H9 (cell line): ENCODE data around the gene TTC13. TPM values are rescaled to one million over a fixed set of nuclear protein-coding genes. Genes with fewer than 3 reads are reported as not detected.

Experiments used
- DNase-seq: peaks from one replicate; pipeline ENCODE4 v3.0.0-alpha.2; 2017
- H2AFZ ChIP-seq: one replicate; pipeline ENCODE4 v1.6.1; 2013; ENCODE audit warnings: mild to moderate bottlenecking, low read length, control low read depth, moderate library complexity
- H2AK5ac ChIP-seq: 2 replicates; pipeline ENCODE4 v1.6.1; 2013; ENCODE audit warnings: low read length, control low read depth, mixed read lengths; ENCODE audit not compliant: insufficient read length
- H2BK120ac ChIP-seq: one replicate; pipeline ENCODE4 v1.6.1; 2013; ENCODE audit warnings: low read depth, mild to moderate bottlenecking, low read length, control low read depth, inconsistent platforms; ENCODE audit not compliant: poor library complexity, severe bottlenecking
- H2BK12ac ChIP-seq: 2 replicates; pipeline ENCODE4 v1.6.1; 2013; ENCODE audit warnings: low read length, control low read depth, mixed read lengths, low read depth; ENCODE audit not compliant: insufficient read length
- H2BK15ac ChIP-seq: 2 replicates; pipeline ENCODE4 v1.6.1; 2013; ENCODE audit warnings: low read depth, low read length, control low read depth
- H2BK20ac ChIP-seq: one replicate; pipeline ENCODE4 v1.6.1; 2013; ENCODE audit warnings: low read depth, mild to moderate bottlenecking, low read length, control low read depth, inconsistent platforms; ENCODE audit not compliant: poor library complexity, severe bottlenecking
- H2BK5ac ChIP-seq: 2 replicates; pipeline ENCODE4 v1.6.1; 2013; ENCODE audit warnings: low read length, control low read depth, mixed read lengths; ENCODE audit not compliant: insufficient read length
- H3K14ac ChIP-seq: 2 replicates; pipeline ENCODE4 v1.6.1; 2013; ENCODE audit warnings: low read length, control low read depth; ENCODE audit not compliant: insufficient read depth
- H3K18ac ChIP-seq: 2 replicates; pipeline ENCODE4 v1.6.1; 2013; ENCODE audit warnings: low read depth, mild to moderate bottlenecking, mixed read lengths, low read length, control low read depth; ENCODE audit not compliant: insufficient read length
- H3K23ac ChIP-seq: 2 replicates; pipeline ENCODE4 v1.6.1; 2013; ENCODE audit warnings: low read length, control low read depth, mixed read lengths, low read depth; ENCODE audit not compliant: insufficient read length
- H3K23me2 ChIP-seq: 2 replicates; pipeline ENCODE4 v1.6.1; 2013; ENCODE audit warnings: low read depth, mild to moderate bottlenecking, mixed read lengths, low read length, control low read depth; ENCODE audit not compliant: insufficient read length, poor library complexity, severe bottlenecking
- H3K27ac ChIP-seq: 2 replicates; pipeline ENCODE4 v1.5.1; 2013; ENCODE audit warnings: low read length, control low read depth, mixed read lengths, low read depth; ENCODE audit not compliant: insufficient read length
- H3K27me3 ChIP-seq: 2 replicates; pipeline ENCODE4 v1.6.1; 2013; ENCODE audit warnings: low read length, control low read depth, inconsistent platforms; ENCODE audit not compliant: insufficient read depth
- H3K4ac ChIP-seq: 2 replicates; pipeline ENCODE4 v1.6.1; 2013; ENCODE audit warnings: low read depth, mild to moderate bottlenecking, control low read depth, inconsistent platforms, low read length, moderate library complexity
- H3K4me1 ChIP-seq: 2 replicates; pipeline ENCODE4 v1.6.1; 2013; ENCODE audit warnings: low read length, control low read depth, inconsistent platforms; ENCODE audit not compliant: insufficient read depth
- H3K4me2 ChIP-seq: 2 replicates; pipeline ENCODE4 v1.6.1; 2013; ENCODE audit warnings: low read length, control low read depth, mixed read lengths; ENCODE audit not compliant: insufficient read length, insufficient read depth
- H3K56ac ChIP-seq: 2 replicates; pipeline ENCODE4 v1.6.1; 2013; ENCODE audit warnings: low read depth, mild to moderate bottlenecking, mixed read lengths, low read length, control low read depth; ENCODE audit not compliant: insufficient read length
- H3K79me1 ChIP-seq: 2 replicates; pipeline ENCODE4 v1.6.1; 2013; ENCODE audit warnings: low read depth, mild to moderate bottlenecking, moderate library complexity, low read length, control low read depth, inconsistent platforms; ENCODE audit not compliant: insufficient read depth, poor library complexity, severe bottlenecking
- H3K79me2 ChIP-seq: 2 replicates; pipeline ENCODE4 v1.6.1; 2013; ENCODE audit warnings: low read length, control low read depth, inconsistent platforms; ENCODE audit not compliant: insufficient read depth
- H3K9ac ChIP-seq: 2 replicates; pipeline ENCODE4 v1.6.1; 2013; ENCODE audit warnings: low read length, control low read depth, mixed read lengths; ENCODE audit not compliant: insufficient read length; ENCODE audit errors: extremely low read depth
- H3K9me3 ChIP-seq: one replicate; pipeline ENCODE4 v1.6.1; 2013; ENCODE audit warnings: low read depth, low read length, inconsistent platforms; ENCODE audit not compliant: control insufficient read depth
- H3T11ph ChIP-seq: one replicate; pipeline ENCODE4 v1.6.1; 2013; ENCODE audit warnings: mild to moderate bottlenecking, low read length, control low read depth, inconsistent platforms
- H4K20me1 ChIP-seq: one replicate; pipeline ENCODE4 v1.6.1; 2013; ENCODE audit not compliant: control insufficient read depth, insufficient read length, insufficient read depth
- H4K5ac ChIP-seq: 2 replicates; pipeline ENCODE4 v1.6.1; 2013; ENCODE audit warnings: low read depth, mild to moderate bottlenecking, mixed read lengths, low read length, control low read depth; ENCODE audit not compliant: insufficient read length
- H4K8ac ChIP-seq: replicated peaks from 2 replicates; pipeline ENCODE4 v1.6.1; 2013; ENCODE audit warnings: low read length, control low read depth, mixed read lengths, low read depth; ENCODE audit not compliant: insufficient read length
- H4K91ac ChIP-seq: 2 replicates; pipeline ENCODE4 v1.6.1; 2013; ENCODE audit warnings: low read depth, mild to moderate bottlenecking, moderate library complexity, mixed read lengths, low read length, control low read depth; ENCODE audit not compliant: insufficient read length
- H3K27ac Mint-ChIP-seq, 3 experiments: 2 replicates in 2 of 3; 3 replicates in 1 of 3; pipeline ENCODE4 v1.8.0; 2020 to 2021; ENCODE audit warnings: mixed read lengths in 3 of 3, mild to moderate bottlenecking in 1 of 3, moderate library complexity in 1 of 3
- H3K27me3 Mint-ChIP-seq: 2 replicates; pipeline ENCODE4 v1.8.0; 2021; ENCODE audit warnings: low read depth, mild to moderate bottlenecking, moderate library complexity, mixed read lengths
- H3K36me3 Mint-ChIP-seq, 3 experiments: 2 replicates in 2 of 3; 3 replicates in 1 of 3; pipeline ENCODE4 v1.8.0; 2020 to 2021; ENCODE audit warnings: low read depth in 3 of 3, mixed read lengths in 3 of 3; ENCODE audit not compliant: insufficient read depth in 1 of 3
- H3K4me1 Mint-ChIP-seq, 2 experiments: 2 replicates each; pipeline ENCODE4 v1.8.0; 2020; ENCODE audit warnings: mixed read lengths in 2 of 2
- H3K4me3 Mint-ChIP-seq, 2 experiments: 2 replicates in 1 of 2; 3 replicates in 1 of 2; pipeline ENCODE4 v1.8.0; 2020 to 2021; ENCODE audit warnings: mild to moderate bottlenecking in 2 of 2, mixed read lengths in 2 of 2, moderate library complexity in 1 of 2
- H3K9me3 Mint-ChIP-seq, 2 experiments: 2 replicates in 1 of 2; 3 replicates in 1 of 2; pipeline ENCODE4 v1.8.0; 2020; ENCODE audit warnings: mild to moderate bottlenecking in 2 of 2, mixed read lengths in 2 of 2, moderate library complexity in 1 of 2
- WGBS: extraction: QIAGEN DNeasy Blood & Tissue Kit; methylation state at CpG from one replicate; pipeline ENCODE4 v1.1.7; 2013; ENCODE audit warnings: missing lambda C conversion rate, low lambda C conversion rate, mixed read lengths; ENCODE audit not compliant: insufficient read length; ENCODE audit errors: extremely low coverage; 5-methylcytosine and 5-hydroxymethylcytosine counted together
- total RNA-seq: library from RNA; stranded (reverse); gene quantifications from 2 replicates; pipeline ENCODE4 v1.2.1, GENCODE V29; 2021
- TF ChIP-seq, protein P1 (sequence below): fragments of 200-600 bp; sonication (generic); conservative IDR thresholded peaks from 3 replicates; pipeline ENCODE4 v1.8.0; 2021; ENCODE audit warnings: antibody characterized with exemption, mild to moderate bottlenecking

Gene TTC13
- total RNA-seq, 1 experiment from 2014 or later, result 7.6 TPM

GRCh38 chr1:231026576-231026975, 47.9 kb upstream of the TTC13 start:
- no peak overlapping the region for H3K23ac ChIP-seq
- H2BK15ac ChIP-seq, result no peak overlapping the region
- H3K4me1 ChIP-seq, result peaks cover 3% of the 10 kb centered on the region; the same call in 1 of the 2 replicates
- no peak overlapping the region for H3K56ac ChIP-seq
- DNase-seq, result no peak
- no peaks in the 10 kb centered on the region for H3K79me2 ChIP-seq
- no peak overlapping the region for H2BK120ac ChIP-seq
- H4K91ac ChIP-seq, result no peak overlapping the region
- no peaks in the 10 kb centered on the region for H3K9me3 ChIP-seq
- no peak overlapping the region for H4K5ac ChIP-seq
- Mint-ChIP-seq H3K4me1 (peaks cover 13 to 14% of the 10 kb centered on the region in 2 experiments), H3K27ac (no peak overlapping the region), H3K4me3 (no peak overlapping the region), H3K36me3 (no peaks in the 10 kb centered on the region), H3K27me3 (peaks cover 91% of the 10 kb centered on the region), H3K9me3 (no peaks in the 10 kb centered on the region)
- no peak overlapping the region for H3K4me2 ChIP-seq
- no peak overlapping the region for H3T11ph ChIP-seq
- H4K8ac ChIP-seq, result no peak overlapping the region
- H3K27me3 ChIP-seq, result no peaks in the 10 kb centered on the region; the same call in 1 of the 2 replicates
- TF ChIP-seq, protein P1, sequence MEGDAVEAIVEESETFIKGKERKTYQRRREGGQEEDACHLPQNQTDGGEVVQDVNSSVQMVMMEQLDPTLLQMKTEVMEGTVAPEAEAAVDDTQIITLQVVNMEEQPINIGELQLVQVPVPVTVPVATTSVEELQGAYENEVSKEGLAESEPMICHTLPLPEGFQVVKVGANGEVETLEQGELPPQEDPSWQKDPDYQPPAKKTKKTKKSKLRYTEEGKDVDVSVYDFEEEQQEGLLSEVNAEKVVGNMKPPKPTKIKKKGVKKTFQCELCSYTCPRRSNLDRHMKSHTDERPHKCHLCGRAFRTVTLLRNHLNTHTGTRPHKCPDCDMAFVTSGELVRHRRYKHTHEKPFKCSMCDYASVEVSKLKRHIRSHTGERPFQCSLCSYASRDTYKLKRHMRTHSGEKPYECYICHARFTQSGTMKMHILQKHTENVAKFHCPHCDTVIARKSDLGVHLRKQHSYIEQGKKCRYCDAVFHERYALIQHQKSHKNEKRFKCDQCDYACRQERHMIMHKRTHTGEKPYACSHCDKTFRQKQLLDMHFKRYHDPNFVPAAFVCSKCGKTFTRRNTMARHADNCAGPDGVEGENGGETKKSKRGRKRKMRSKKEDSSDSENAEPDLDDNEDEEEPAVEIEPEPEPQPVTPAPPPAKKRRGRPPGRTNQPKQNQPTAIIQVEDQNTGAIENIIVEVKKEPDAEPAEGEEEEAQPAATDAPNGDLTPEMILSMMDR, result no peak
- no peak overlapping the region for H3K18ac ChIP-seq
- H2AFZ ChIP-seq, result no peak overlapping the region
- no peaks in the 10 kb centered on the region for H3K23me2 ChIP-seq
- no peak overlapping the region for H2BK12ac ChIP-seq
- no peak overlapping the region for H3K4ac ChIP-seq
- H2BK20ac ChIP-seq, result no peak overlapping the region
- no peak overlapping the region for H3K27ac ChIP-seq
- no peaks in the 10 kb centered on the region for H4K20me1 ChIP-seq
- no peak overlapping the region for H3K9ac ChIP-seq
- WGBS, result no CpG with 5 or more reads among the region's 6 CpGs
- H3K14ac ChIP-seq, result no peak overlapping the region
- no peak overlapping the region for H2AK5ac ChIP-seq
- no peaks in the 10 kb centered on the region for H3K79me1 ChIP-seq
- no peak overlapping the region for H2BK5ac ChIP-seq
